Measurements from ENCODE around the gene GNAS. TPM values are rescaled to one million over a fixed set of nuclear protein-coding genes. Genes with fewer than 3 reads are reported as not detected.

The GNAS gene
- total RNA-seq, 2 donors from 2014 or later, result 1,032 to 1,202 TPM

GRCh38 chr20:58875541-58876134 is 23.1 kb downstream of the GNAS start:
- Histone ChIP-seq H3K36me3 (no peaks in the 10 kb centered on the region), H3K27ac (no peak overlapping the region), H3K4me1 (no peaks in the 10 kb centered on the region), H3K27me3 (no peaks in the 10 kb centered on the region), H3K4me3 (no peak overlapping the region), H3K9me3 (no peaks in the 10 kb centered on the region)
- no peak for DNase-seq (ENCODE audit: low spot score)
- no peak for TF ChIP-seq CTCF (IDR thresholded peaks at IDR 0.05)

DNA sequence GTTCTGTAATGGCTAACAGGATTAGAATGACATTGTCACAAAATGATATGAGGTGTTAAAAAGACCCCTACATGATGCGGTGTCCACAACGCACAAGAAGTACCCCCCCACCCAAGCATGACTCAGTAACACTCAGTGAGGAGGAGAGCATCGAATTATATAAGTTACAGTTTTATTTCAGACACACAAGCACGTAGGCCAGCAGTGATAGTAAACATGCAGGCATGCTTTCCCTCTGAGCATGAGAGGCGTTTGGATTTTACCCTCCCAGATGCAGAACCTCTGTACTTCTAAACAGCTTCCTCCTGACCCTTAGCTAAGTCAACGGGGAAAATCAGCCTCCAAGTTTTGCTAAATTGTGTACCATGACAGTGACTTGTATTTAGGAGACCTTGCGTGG is 23.9 kb downstream of the GNAS start:
- Histone ChIP-seq H3K4me1 (no peaks in the 10 kb centered on the region), H3K4me3 (no peak overlapping the region), H3K36me3 (no peaks in the 10 kb centered on the region), H3K27ac (no peak overlapping the region), H3K9me3 (no peaks in the 10 kb centered on the region), H3K27me3 (no peaks in the 10 kb centered on the region)
- TF ChIP-seq CTCF (IDR thresholded peaks at IDR 0.05), result no peak
- DNase-seq (ENCODE audit: low spot score), result no peak

- TF ChIP-seq CTCF (IDR thresholded peaks at IDR 0.05), result no peak
- Histone ChIP-seq H3K27me3 (no peaks in the 10 kb centered on the region), H3K9me3 (no peaks in the 10 kb centered on the region), H3K4me1 (no peaks in the 10 kb centered on the region), H3K36me3 (no peaks in the 10 kb centered on the region), H3K4me3 (no peak overlapping the region), H3K27ac (no peak overlapping the region)
- DNase-seq (ENCODE audit: low spot score), result no peak
These were observed 24.8 kb downstream of the GNAS start for GRCh38 chr20:58877050-58877975.

DNA sequence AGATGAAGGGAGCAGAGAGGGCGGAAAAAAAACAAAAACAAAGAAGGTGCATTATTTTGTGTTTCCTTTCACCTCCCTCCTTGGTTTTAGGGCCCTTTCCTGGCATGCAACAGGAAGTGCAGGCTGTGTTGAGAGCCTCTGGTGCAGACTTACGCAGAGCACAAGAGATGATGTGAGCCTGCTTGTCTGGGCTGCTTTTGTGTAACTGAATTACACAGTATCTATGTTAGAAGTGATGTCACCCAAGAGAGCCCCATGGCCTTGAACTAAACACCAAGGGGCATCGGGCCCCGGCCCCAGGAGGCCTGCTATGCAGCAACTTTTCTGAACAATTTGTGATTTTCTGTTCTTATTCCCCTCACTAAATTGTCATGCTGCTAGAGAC is 25.5 kb downstream of the GNAS start:
- H3K4me1 ChIP-seq, result no peaks in the 10 kb centered on the region
- no peaks in the 10 kb centered on the region for H3K27me3 ChIP-seq
- H3K9me3 ChIP-seq, result no peaks in the 10 kb centered on the region
- H3K27ac ChIP-seq, result no peak overlapping the region
- TF ChIP-seq CTCF (IDR thresholded peaks at IDR 0.05), result no peak
- no peak overlapping the region for H3K4me3 ChIP-seq
- DNase-seq (ENCODE audit: low spot score), result no peak
- H3K36me3 ChIP-seq, result no peaks in the 10 kb centered on the region

GRCh38 chr20:58878399-58878798 is 25.9 kb downstream of the GNAS start:
- no peak overlapping the region for H3K27ac ChIP-seq
- no peaks in the 10 kb centered on the region for H3K36me3 ChIP-seq
- no peak for TF ChIP-seq CTCF (IDR thresholded peaks at IDR 0.05)
- no peak overlapping the region for H3K4me3 ChIP-seq
- no peak for DNase-seq (ENCODE audit: low spot score)
- H3K9me3 ChIP-seq, result no peaks in the 10 kb centered on the region
- H3K27me3 ChIP-seq, result no peaks in the 10 kb centered on the region
- H3K4me1 ChIP-seq, result no peaks in the 10 kb centered on the region

Measured in right atrium auricular region (tissue), 2 donors.